ENCODE results near the gene SLC8A2.

- no peak for TF ChIP-seq CTCF (IDR thresholded peaks at IDR 0.05; ENCODE audit: low read depth, low read length, poor library complexity, severe bottlenecking)
- no peak for TF ChIP-seq EZH2phosphoT487 (IDR thresholded peaks at IDR 0.05; ENCODE audit: borderline replicate concordance, low read length)
These were observed 41.2 kb upstream of the SLC8A2 start for GRCh38 chr19:47512948-47513319.
